Activated CD4-positive, alpha-beta T cell treated with anti-CD3 and anti-CD28 coated beads, Interleukin-2, amount 10 ng/mL, durations not matched to agents 24 days and 14 days (primary cell): ENCODE data around the gene DNAJC18. TPM values are rescaled to one million over a fixed set of nuclear protein-coding genes. Genes with fewer than 3 reads are reported as not detected.

ENCODE experiments used
- DNase-seq: peaks from one replicate; pipeline ENCODE4 v3.0.0; 2022
- H3K27ac Mint-ChIP-seq: one replicate; pipeline ENCODE4 v1.8.0; 2022; ENCODE audit warnings: mild to moderate bottlenecking, mixed read lengths
- H3K27me3 Mint-ChIP-seq: one replicate; pipeline ENCODE4 v1.8.0; 2022; ENCODE audit warnings: mixed read lengths
- H3K36me3 Mint-ChIP-seq: one replicate; pipeline ENCODE4 v1.8.0; 2022; ENCODE audit warnings: low read depth, mild to moderate bottlenecking, mixed read lengths
- H3K4me1 Mint-ChIP-seq: one replicate; pipeline ENCODE4 v1.8.0; 2021; ENCODE audit warnings: mixed read lengths
- H3K4me3 Mint-ChIP-seq: one replicate; pipeline ENCODE4 v1.8.0; 2022; ENCODE audit warnings: mild to moderate bottlenecking, moderate library complexity, mixed read lengths
- H3K9me3 Mint-ChIP-seq: one replicate; pipeline ENCODE4 v1.8.0; 2021; ENCODE audit warnings: mixed read lengths
- intact Hi-C: fragments of 100-400 bp; cut with micrococcal nuclease; formaldehyde crosslinking; loops from one replicate; pipeline ENCODE4 v1.15.1; 2023
- total RNA-seq: library from RNA; stranded (reverse); gene quantifications from 2 replicates; pipeline ENCODE4 v1.2.3, GENCODE V29; 2022

DNAJC18 gene
- total RNA-seq, 1 donor from 2014 or later = 34.2 TPM

DNA sequence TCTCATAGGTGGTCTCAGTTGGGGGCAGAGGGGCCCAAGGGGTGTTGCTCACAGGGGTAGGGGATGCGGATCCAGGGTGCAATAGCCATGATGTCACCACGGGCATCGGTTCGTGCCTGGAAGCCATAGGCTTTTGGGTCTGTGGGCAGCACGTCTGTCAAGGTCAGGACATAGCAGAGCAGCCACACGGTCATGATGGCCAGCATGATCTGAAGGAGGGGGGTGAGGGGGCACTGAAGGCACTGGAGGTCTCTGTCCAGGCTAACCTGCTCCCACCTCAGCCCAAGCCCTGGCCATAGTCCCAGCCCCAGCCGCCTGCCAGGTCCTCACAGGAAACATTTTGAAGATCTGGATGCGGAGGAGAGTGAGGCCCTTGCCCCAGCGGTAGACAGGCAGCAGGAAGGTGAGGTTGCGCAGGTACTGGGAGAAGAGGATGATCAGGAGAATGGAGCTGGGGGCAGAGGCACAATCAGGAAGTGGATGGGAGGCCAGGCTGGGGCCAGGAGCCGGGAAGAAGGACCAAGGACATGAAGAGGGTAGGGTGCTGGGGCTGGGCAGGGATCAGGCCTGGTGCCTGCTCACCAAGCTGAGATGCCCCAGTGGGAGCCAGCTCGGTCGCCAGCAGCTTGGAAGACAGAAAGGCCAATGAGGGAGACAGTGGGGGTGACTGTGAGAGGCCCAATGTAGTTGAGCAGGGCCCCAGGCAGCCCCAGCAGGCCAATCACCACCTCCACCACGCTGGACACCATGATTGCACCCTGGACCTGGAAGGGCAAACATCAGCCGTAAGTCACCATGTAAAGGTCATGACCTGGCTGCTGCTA lies 59.5 kb downstream of the DNAJC18 start:
- intact Hi-C loops = no loop called here
- peaks cover 15% of the 10 kb centered on the region for H3K4me1 Mint-ChIP-seq
- no peaks in the 10 kb centered on the region for H3K27me3 Mint-ChIP-seq
- no peak overlapping the region for H3K27ac Mint-ChIP-seq
- no peaks in the 10 kb centered on the region for H3K9me3 Mint-ChIP-seq
- no peak for DNase-seq
- peaks cover 5% of the 10 kb centered on the region for H3K36me3 Mint-ChIP-seq
- H3K4me3 Mint-ChIP-seq = no peak overlapping the region

DNA sequence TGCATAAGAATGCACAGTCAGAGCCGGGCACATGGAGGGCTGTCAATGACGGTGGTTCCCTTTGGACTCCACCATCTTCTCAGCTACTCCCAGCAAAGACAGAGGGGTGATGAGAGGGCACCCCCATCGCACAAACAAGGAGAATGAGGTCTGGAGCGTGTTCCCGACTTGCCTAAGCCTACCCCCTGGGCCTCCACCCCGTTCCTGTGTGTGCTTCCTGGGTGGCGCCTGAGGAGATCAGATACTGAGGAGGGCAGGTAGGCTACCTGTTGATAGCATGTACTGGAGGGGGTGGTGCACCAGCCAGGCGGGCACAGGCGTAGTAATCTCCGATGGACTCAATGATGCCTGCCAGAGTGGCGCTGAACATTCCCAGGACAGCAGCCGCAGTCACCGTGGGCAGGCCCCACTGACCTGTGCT lies 60.4 kb downstream of the DNAJC18 start:
- Mint-ChIP-seq H3K36me3 (peaks cover 5% of the 10 kb centered on the region), H3K27ac (no peak overlapping the region), H3K9me3 (no peaks in the 10 kb centered on the region), H3K4me3 (no peak overlapping the region), H3K4me1 (peaks cover 9% of the 10 kb centered on the region), H3K27me3 (no peaks in the 10 kb centered on the region)
- DNase-seq = no peak
- intact Hi-C loops = no loop called here

DNA sequence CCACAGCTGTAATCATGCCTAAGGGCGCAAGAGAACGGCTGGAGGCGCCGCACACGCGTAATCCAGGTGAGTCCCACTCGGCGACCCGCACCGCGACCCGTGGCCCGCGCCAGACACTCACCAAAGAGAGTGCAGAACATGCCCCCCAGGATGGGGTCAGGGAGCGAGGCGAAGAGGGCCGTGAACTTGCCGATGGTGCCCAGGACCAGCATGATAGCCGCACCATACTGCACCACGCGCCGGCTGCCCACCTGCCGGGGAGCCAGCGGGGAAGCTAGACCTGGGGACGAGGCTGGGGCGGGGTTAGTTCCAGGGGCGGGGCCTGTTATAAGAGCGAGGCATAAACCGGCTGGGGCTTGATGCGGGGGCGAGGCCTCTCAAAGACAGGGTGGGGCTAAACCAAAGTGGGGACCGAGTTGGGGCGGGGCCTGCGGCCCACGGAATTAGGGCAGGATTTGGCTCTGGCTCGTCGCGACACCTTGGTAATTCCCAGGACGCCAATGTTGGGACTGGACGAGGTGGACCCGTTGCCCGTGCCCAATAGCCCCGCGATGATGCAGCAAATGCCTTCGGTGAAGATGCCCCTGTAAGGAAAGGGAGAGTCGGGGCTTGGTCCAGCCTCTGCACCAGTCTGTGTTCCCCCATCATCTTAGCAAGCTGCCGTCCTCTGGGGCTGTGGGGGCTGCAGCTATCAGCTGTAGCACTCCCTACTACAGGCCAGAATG lies 61.1 kb downstream of the DNAJC18 start:
- no peak overlapping the region for H3K4me3 Mint-ChIP-seq
- H3K36me3 Mint-ChIP-seq = peaks cover 11% of the 10 kb centered on the region
- DNase-seq = no peak
- H3K27me3 Mint-ChIP-seq = no peaks in the 10 kb centered on the region
- no peaks in the 10 kb centered on the region for H3K9me3 Mint-ChIP-seq
- intact Hi-C loops = no loop called here
- peaks cover 14% of the 10 kb centered on the region for H3K4me1 Mint-ChIP-seq
- H3K27ac Mint-ChIP-seq = no peak overlapping the region

DNA sequence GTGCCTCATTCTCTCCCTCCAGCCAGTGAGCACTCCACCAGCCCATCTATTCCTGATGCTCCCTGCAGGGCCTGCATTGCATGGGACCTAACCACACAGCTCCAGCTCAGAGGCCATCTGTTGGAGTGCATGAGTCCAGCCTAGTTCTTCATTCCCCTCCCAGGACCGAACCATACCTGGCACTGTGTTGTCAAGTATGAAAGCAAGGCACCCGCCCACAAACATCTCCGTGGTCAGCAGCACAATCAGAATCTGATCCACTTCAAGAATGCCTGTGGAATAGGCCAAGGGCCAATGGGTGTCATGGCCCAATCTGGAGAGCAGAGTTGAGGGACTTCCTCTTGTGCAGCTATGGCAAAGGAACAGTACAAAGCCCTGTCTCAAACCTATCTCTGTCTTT lies 62.1 kb downstream of the DNAJC18 start:
- Mint-ChIP-seq H3K27me3 (no peaks in the 10 kb centered on the region), H3K36me3 (peaks cover 16% of the 10 kb centered on the region), H3K27ac (no peak overlapping the region), H3K9me3 (no peaks in the 10 kb centered on the region), H3K4me3 (no peak overlapping the region), H3K4me1 (peaks cover 15% of the 10 kb centered on the region)
- intact Hi-C loops = no loop called here
- DNase-seq = no peak

DNA sequence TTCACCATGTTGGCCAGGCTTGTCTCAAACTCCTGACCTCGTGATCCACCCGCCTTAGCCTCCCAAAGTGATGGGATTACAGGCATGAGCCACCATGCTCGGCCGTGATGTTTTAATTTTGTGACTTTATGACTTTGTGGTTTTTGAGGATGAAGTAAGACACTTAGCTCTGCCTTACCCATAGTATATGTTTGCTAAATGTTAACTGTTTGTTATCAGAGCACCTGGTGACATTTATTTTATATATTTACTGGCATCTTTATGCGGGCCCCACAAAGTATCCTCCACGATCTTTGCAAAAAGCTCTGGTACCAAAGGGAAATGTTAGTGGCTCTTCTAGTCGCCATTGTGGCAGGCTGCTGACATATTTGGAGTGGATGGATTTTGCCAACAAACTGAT lies 63.0 kb downstream of the DNAJC18 start:
- intact Hi-C loops = no loop called here
- H3K27ac Mint-ChIP-seq = no peak overlapping the region
- DNase-seq = no peak
- H3K27me3 Mint-ChIP-seq = no peaks in the 10 kb centered on the region
- peaks cover 22% of the 10 kb centered on the region for H3K36me3 Mint-ChIP-seq
- H3K9me3 Mint-ChIP-seq = no peaks in the 10 kb centered on the region
- H3K4me3 Mint-ChIP-seq = no peak overlapping the region
- peaks cover 24% of the 10 kb centered on the region for H3K4me1 Mint-ChIP-seq

DNA sequence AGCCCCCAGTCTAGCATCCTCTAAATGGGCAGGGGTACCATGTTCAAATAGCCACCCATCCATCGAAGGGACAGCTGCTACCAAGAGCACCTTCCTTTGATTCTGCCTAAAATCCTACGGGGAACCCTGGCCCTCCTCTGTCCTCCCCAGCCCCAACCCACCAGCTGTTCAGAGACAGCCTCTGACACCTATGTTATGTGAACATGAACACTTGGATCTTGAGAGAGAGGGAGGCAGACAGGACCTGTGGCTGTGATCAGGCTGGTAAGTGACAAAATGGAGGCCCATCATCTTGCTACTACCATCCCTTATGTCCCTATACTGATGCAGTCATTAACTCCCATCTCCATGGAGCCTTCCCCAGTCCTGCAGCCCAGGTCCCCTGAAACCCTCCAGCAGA lies 64.4 kb downstream of the DNAJC18 start:
- H3K27me3 Mint-ChIP-seq = no peaks in the 10 kb centered on the region
- H3K36me3 Mint-ChIP-seq = peaks cover 25% of the 10 kb centered on the region
- H3K4me3 Mint-ChIP-seq = no peak overlapping the region
- intact Hi-C loops = no loop called here
- DNase-seq = no peak
- peaks cover 28% of the 10 kb centered on the region for H3K4me1 Mint-ChIP-seq
- H3K9me3 Mint-ChIP-seq = no peaks in the 10 kb centered on the region
- no peak overlapping the region for H3K27ac Mint-ChIP-seq

DNA sequence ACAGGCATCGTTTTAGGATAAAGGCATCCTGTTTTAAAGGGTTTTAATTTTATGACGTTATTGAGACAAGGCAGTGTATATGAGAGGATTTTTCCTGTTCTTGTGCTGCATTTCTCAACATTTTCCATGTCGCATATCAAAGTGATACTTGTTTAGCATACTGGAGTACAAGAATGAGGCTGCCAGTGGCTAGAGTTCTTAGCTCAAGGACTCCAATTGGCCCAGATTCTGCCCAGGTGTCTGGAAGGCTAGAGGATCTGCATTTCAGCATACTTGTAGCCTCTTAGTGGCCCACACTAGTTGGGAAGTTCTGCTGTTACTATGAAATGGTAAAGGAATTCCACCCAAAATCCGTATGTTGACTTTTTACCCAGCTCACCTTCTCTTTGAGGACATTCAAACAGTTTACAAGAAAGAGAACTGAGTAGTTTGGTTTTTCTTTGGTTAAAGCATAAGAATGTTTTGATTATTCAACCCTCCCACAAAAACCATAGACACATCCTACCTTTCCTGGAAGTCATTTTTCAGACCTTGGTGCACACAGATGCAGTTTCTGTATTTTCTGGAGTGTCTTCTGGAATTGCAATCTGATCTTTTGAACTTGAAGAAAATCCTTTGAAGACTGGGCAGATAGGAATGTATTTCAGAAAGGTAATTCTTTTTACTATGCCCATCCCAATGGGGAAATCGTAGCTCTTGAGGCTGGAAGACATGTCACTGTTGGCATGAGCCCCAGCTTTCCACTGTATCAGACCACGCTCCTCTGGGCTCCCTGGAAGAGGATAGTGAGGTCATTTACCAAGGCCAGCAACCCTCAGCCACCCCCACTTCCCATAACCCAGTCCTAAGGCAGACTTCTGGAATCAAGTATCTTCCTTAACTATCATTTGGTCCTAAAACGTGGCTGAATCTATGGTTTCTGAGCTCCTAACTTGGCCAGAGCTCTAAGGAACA lies 67.6 kb downstream of the DNAJC18 start:
- H3K9me3 Mint-ChIP-seq = no peaks in the 10 kb centered on the region
- peaks cover 30% of the 10 kb centered on the region for H3K36me3 Mint-ChIP-seq
- no peak for DNase-seq
- H3K27ac Mint-ChIP-seq = peak overlapping the region; percentile 70
- no peaks in the 10 kb centered on the region for H3K27me3 Mint-ChIP-seq
- intact Hi-C loops = loop anchor here (2.0 kb wide), 1 partner anchor 13 kb away; no protein-coding TSS in a partner anchor
- peak overlapping the region; percentile 50 for H3K4me3 Mint-ChIP-seq
- peaks cover 21% of the 10 kb centered on the region for H3K4me1 Mint-ChIP-seq

DNA sequence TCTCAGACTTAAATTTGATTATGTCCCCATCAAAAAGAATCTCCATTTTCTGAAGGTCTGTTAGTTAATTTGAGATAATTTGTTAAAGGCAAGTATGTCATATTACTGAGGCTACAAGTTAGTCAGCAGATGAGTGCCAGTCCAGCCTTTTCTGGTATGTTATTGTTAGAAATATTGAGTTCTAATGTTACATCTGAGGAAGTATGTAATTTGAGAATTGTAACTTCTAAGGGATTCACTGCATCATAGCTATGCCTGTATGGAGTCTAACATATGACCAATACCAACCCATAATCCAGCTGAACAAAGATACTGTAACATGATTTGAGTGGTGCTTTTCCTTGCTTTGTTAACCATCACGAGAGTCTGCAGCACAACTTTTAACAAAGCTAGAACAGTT lies 70.1 kb downstream of the DNAJC18 start:
- peaks cover 22% of the 10 kb centered on the region for H3K4me1 Mint-ChIP-seq
- intact Hi-C loops = no loop called here
- no peaks in the 10 kb centered on the region for H3K9me3 Mint-ChIP-seq
- no peak for DNase-seq
- H3K27me3 Mint-ChIP-seq = no peaks in the 10 kb centered on the region
- H3K27ac Mint-ChIP-seq = no peak overlapping the region
- peaks cover 49% of the 10 kb centered on the region for H3K36me3 Mint-ChIP-seq
- no peak overlapping the region for H3K4me3 Mint-ChIP-seq

DNA sequence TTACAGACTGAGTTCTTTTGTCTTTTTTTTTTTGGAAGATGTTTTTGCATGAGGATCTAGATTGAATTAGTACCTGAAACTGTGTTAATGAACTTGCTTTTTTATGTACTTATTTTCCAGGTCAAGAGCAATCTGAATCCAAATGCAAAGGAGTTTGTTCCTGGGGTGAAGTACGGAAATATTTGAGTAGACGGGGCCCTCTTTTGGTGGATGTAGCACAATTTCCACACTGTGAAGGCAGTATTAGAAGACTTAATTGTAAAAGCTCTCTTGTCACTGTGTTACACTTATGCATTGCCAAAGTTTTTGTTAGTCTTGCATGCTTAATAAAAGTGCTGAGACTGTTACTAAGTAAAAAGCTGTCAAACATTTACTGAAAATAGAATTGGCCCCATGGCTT lies 70.7 kb downstream of the DNAJC18 start:
- Mint-ChIP-seq H3K36me3 (peaks cover 51% of the 10 kb centered on the region), H3K9me3 (no peaks in the 10 kb centered on the region), H3K4me1 (peaks cover 21% of the 10 kb centered on the region), H3K27me3 (no peaks in the 10 kb centered on the region), H3K4me3 (no peak overlapping the region), H3K27ac (peak overlapping the region; percentile 42)
- intact Hi-C loops = no loop called here
- DNase-seq = no peak

DNA sequence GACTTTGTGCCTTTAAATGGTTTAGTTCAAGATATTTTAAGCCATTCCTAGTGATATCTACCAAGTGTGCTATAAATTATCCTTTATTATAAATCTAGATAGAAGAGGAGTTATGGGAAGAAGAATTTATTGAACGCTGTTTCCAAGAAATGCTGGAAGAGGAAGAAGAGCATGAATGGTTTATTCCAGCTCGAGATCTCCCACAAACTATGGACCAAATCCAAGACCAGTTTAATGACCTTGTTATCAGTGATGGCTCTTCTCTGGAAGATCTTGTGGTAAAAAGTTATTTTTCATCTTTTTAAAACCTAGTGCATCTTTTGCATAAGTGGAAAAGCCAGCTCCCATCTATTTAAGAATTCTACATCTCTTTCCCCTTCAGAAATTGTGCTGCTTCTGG lies 74.9 kb downstream of the DNAJC18 start:
- no peaks in the 10 kb centered on the region for H3K27me3 Mint-ChIP-seq
- peaks cover 49% of the 10 kb centered on the region for H3K36me3 Mint-ChIP-seq
- DNase-seq = no peak
- H3K9me3 Mint-ChIP-seq = no peaks in the 10 kb centered on the region
- peaks cover 10% of the 10 kb centered on the region for H3K4me1 Mint-ChIP-seq
- no peak overlapping the region for H3K4me3 Mint-ChIP-seq
- intact Hi-C loops = no loop called here
- H3K27ac Mint-ChIP-seq = no peak overlapping the region

DNA sequence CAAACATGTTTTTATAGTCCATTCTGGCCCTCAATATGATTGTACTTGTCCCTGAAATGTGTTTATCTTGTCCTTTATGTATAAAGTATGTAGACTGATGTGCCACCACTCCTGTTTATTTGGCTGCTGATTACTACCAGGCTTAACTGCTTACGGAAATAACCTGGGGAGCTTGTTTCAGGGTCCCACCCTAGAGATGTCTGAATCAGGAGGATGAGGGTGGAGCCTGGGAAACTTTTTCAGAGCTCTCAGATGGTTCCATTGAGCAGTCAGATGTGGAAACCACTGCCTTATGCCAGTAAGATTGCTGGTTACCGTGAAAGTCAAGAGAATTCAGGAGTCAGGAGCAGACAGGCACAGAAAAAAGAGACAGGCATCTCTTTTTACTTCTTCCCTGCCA lies 75.4 kb downstream of the DNAJC18 start:
- peaks cover 10% of the 10 kb centered on the region for H3K4me1 Mint-ChIP-seq
- peaks cover 46% of the 10 kb centered on the region for H3K36me3 Mint-ChIP-seq
- DNase-seq = no peak
- H3K27me3 Mint-ChIP-seq = no peaks in the 10 kb centered on the region
- intact Hi-C loops = no loop called here
- H3K4me3 Mint-ChIP-seq = no peak overlapping the region
- no peaks in the 10 kb centered on the region for H3K9me3 Mint-ChIP-seq
- peak overlapping the region; percentile 30 for H3K27ac Mint-ChIP-seq

DNA sequence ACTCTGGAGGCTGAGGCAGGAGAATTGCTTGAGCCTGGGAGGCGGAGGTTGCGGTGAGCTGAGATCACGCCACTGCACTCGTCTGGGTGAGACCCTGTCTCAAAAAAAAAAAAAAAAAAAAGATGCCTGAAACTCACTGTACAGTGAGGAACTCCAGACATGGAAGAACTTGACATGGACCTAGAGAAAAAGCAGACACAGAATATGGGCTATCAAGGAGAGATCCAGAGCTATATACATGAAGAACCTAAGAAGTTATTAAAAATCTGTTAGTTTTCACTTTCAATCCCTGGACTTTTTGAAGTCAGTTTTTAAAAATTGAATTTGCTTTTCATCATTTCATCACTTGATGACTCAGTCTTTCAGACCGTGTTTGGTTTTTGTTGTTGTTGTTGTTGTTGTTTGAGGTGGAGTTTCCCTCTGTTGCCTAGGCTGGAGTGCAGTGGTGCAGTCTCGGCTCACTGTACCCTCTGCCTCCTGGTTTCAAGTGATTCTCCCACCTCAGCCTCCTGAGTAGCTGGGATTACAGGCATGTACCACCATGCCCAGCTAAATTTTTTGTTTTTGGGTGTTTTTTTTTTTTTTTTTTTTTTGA lies 77.4 kb downstream of the DNAJC18 start:
- H3K4me1 Mint-ChIP-seq = peaks cover 11% of the 10 kb centered on the region
- intact Hi-C loops = no loop called here
- H3K27me3 Mint-ChIP-seq = no peaks in the 10 kb centered on the region
- H3K9me3 Mint-ChIP-seq = no peaks in the 10 kb centered on the region
- peaks cover 46% of the 10 kb centered on the region for H3K36me3 Mint-ChIP-seq
- no peak overlapping the region for H3K4me3 Mint-ChIP-seq
- DNase-seq = no peak
- H3K27ac Mint-ChIP-seq = peak overlapping the region; percentile 65

DNA sequence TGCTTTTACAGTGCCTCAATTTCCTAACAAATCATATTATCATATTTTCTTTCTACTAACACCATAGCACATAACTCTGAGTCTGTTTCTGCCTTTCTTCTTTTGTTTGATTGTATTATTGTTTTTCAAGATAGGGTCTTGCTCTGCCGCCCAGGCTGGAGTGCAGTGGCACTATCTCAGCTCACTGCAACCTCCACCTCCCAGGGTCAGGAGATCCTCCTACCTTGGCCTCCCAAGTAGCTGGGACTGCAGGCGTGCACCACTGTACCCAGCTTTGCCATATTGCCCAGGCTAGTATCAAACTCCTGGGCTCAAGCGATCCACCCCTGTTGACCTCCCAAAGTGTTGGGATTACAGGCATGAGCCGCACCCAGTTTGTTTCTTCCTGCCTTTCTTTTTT lies 78.9 kb downstream of the DNAJC18 start:
- Mint-ChIP-seq H3K4me3 (no peak overlapping the region), H3K27ac (no peak overlapping the region), H3K9me3 (no peaks in the 10 kb centered on the region), H3K36me3 (peaks cover 38% of the 10 kb centered on the region), H3K27me3 (no peaks in the 10 kb centered on the region), H3K4me1 (peaks cover 12% of the 10 kb centered on the region)
- no peak for DNase-seq
- intact Hi-C loops = no loop called here
